Smooth muscle cell (in vitro differentiated cells): Measurements from ENCODE around the gene TCF19. TPM values are rescaled to one million over a fixed set of nuclear protein-coding genes. Genes with fewer than 3 reads are reported as not detected.

Source experiments
- DNase-seq: peaks from one replicate; lab custom pipeline; 2025; ENCODE audit not compliant: unreplicated experiment; lab: John Stamatoyannopoulos, UW
- H2AFZ ChIP-seq: fragments of 200-600 bp; sonication (generic); 2 replicates; pipeline ENCODE4 v1.6.0; 2016; ENCODE audit warnings: antibody characterized with exemption, low read depth, mild to moderate bottlenecking
- H3F3A ChIP-seq: fragments of 200-600 bp; sonication (generic); 2 replicates; pipeline ENCODE4 v1.6.0; 2017; ENCODE audit warnings: antibody characterized with exemption, low read depth
- H3K27ac ChIP-seq: fragments of 200-600 bp; sonication (generic); 2 replicates; pipeline ENCODE4 v1.5.1; 2016; ENCODE audit warnings: low read depth, mild to moderate bottlenecking
- H3K27me3 ChIP-seq: fragments of 200-600 bp; sonication (generic); 2 replicates; pipeline ENCODE4 v1.6.1; 2016; ENCODE audit warnings: low read depth, mild to moderate bottlenecking
- H3K36me3 ChIP-seq: fragments of 200-600 bp; sonication (generic); 2 replicates; pipeline ENCODE4 v1.5.1; 2016; ENCODE audit warnings: low read depth
- H3K4me1 ChIP-seq: fragments of 200-600 bp; sonication (generic); 2 replicates; pipeline ENCODE4 v1.5.1; 2016; ENCODE audit warnings: low read depth
- H3K4me2 ChIP-seq: fragments of 200-600 bp; sonication (generic); 2 replicates; pipeline ENCODE4 v1.6.0; 2016; ENCODE audit warnings: mild to moderate bottlenecking
- H3K4me3 ChIP-seq: fragments of 200-600 bp; sonication (generic); 2 replicates; pipeline ENCODE4 v1.5.1; 2016; ENCODE audit warnings: mild to moderate bottlenecking
- H3K79me2 ChIP-seq: fragments of 200-600 bp; sonication (generic); 2 replicates; pipeline ENCODE4 v1.6.0; 2016; ENCODE audit warnings: low read depth, mild to moderate bottlenecking
- H3K9ac ChIP-seq: fragments of 200-600 bp; sonication (generic); 2 replicates; pipeline ENCODE4 v1.6.0; 2016; ENCODE audit warnings: low read depth
- H3K9me3 ChIP-seq: fragments of 200-600 bp; sonication (generic); replicated peaks from 2 replicates; pipeline ENCODE4 v1.5.1; 2016; ENCODE audit warnings: low read depth
- H4K20me1 ChIP-seq: fragments of 200-600 bp; sonication (generic); 2 replicates; pipeline ENCODE4 v1.6.0; 2016; ENCODE audit warnings: low read depth
- CTCF ChIP-seq: fragments of 200-600 bp; sonication (generic); IDR thresholded peaks from 2 replicates; pipeline ENCODE4 v1.5.1; 2017; ENCODE audit warnings: borderline replicate concordance, mild to moderate bottlenecking, antibody characterized with exemption; ENCODE audit not compliant: insufficient read depth, poor library complexity, severe bottlenecking
- WGBS: methylation state at CpG from one replicate; pipeline ENCODE4 v1.1.7; 2016; ENCODE audit warnings: low lambda C conversion rate; 5-methylcytosine and 5-hydroxymethylcytosine counted together
- polyA plus RNA-seq: library from polyadenylated mRNA; unstranded; fragments of >200 nt; fragmentation: Nextera tagmentation; extraction: Ambion mirVana; gene quantifications from 2 replicates; pipeline ENCODE4 v1.2.1, GENCODE V29; 2016
- total RNA-seq: library from RNA; depleted of rRNA; stranded (reverse); fragments of >200 nt; gene quantifications from 2 replicates; pipeline ENCODE4 v1.2.3, GENCODE V29; 2014

The TCF19 gene
- total and polyA plus RNA-seq, 2 experiments from 2014 or later, result 7.8 to 10.5 TPM

DNA sequence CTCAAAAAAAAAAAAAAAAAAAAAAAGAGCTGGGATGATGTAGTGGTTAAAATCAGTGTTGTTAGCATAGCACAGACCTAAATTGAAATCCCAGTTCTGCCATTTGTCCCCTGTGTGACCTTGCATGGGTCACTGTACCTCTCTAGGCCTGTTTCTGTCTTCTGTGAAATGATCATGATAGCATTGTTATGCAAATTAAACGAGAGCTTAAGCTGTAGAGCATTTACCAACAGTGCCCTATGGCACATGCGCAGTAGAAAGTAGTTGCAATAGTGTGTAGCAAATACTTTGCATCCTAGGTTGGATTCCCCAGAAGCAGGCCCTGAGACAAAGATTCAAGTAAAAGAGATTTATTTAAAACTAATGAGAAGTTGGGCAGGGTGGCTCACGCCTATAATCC is 26.8 kb upstream of the TCF19 start:
- H3K36me3 ChIP-seq, result no peaks in the 10 kb centered on the region

GRCh38 chr6:31132806-31133205 is 25.6 kb upstream of the TCF19 start:
- H3K4me2 ChIP-seq, result no peak overlapping the region
- no peak overlapping the region for H3K4me3 ChIP-seq
- no peak overlapping the region for H2AFZ ChIP-seq
- H3F3A ChIP-seq, result no peaks in the 10 kb centered on the region
- no peak overlapping the region for H3K9ac ChIP-seq
- H3K4me1 ChIP-seq, result no peaks in the 10 kb centered on the region
- TF ChIP-seq CTCF, result no peak
- H3K36me3 ChIP-seq, result no peaks in the 10 kb centered on the region
- H3K27me3 ChIP-seq, result no peaks in the 10 kb centered on the region
- H4K20me1 ChIP-seq, result no peaks in the 10 kb centered on the region
- no peaks in the 10 kb centered on the region for H3K79me2 ChIP-seq
- no peak overlapping the region for H3K27ac ChIP-seq
- H3K9me3 ChIP-seq, result no peaks in the 10 kb centered on the region
- 90% methylated on average over 6 of the region's 6 CpGs for WGBS
- DNase-seq, result no peak

More for the DNA sequence above, 26.8 kb upstream of the TCF19 start:
- WGBS, result 86% methylated on average over 3 of the region's 3 CpGs
- TF ChIP-seq CTCF, result no peak
- Histone ChIP-seq H3K79me2 (no peaks in the 10 kb centered on the region), H2AFZ (no peak overlapping the region), H3K4me1 (no peaks in the 10 kb centered on the region), H3K4me3 (no peak overlapping the region), H3K9me3 (no peaks in the 10 kb centered on the region), H3F3A (no peaks in the 10 kb centered on the region), H3K9ac (no peak overlapping the region), H3K27ac (no peak overlapping the region), H3K27me3 (no peaks in the 10 kb centered on the region), H4K20me1 (no peaks in the 10 kb centered on the region), H3K4me2 (no peak overlapping the region)
- no peak for DNase-seq

DNA sequence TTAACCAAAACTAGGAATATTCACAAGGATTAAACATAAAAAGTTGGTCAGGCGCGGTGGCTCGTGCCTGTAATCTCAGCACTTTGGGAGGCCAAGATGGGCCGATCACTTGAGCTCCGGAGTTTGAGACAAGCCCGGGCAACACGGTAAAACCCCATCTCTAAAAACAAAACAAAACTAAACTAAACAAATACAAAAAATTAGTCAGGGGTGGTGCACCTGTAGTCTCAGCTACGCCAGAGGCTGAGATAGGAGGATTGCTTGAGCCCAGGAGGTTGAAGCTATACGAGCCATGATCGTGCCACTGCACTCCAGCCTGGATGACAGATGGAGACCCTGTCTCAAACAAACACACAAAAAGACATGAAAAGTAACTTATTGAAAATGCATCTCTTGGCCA is 22.7 kb upstream of the TCF19 start:
- Histone ChIP-seq H3K27me3 (no peaks in the 10 kb centered on the region), H3K27ac (no peak overlapping the region), H3K4me3 (no peak overlapping the region), H3K79me2 (no peaks in the 10 kb centered on the region), H2AFZ (no peak overlapping the region), H4K20me1 (no peaks in the 10 kb centered on the region), H3K9me3 (no peaks in the 10 kb centered on the region), H3K4me2 (no peak overlapping the region), H3K4me1 (no peaks in the 10 kb centered on the region), H3F3A (no peaks in the 10 kb centered on the region), H3K9ac (no peak overlapping the region), H3K36me3 (no peaks in the 10 kb centered on the region)
- no peak for DNase-seq
- WGBS, result 96% methylated on average over 10 of the region's 10 CpGs
- TF ChIP-seq CTCF, result no peak

GRCh38 chr6:31138982-31139381 is 19.4 kb upstream of the TCF19 start, which contains the start of gene PSORS1C2:
Gene PSORS1C2 (minus strand): TSS chr6:31139066. CDS start chr6:31139026, 40 bp downstream.
- peaks cover 8% of the 10 kb centered on the region for H3K4me1 ChIP-seq
- no peak within 1 kb of the TSS for H3K9ac ChIP-seq
- no peak within 1 kb of the TSS for H3K4me3 ChIP-seq
- WGBS, result 68% methylated on average over 4 of the region's 4 CpGs
- no peaks in the 10 kb centered on the region for H3F3A ChIP-seq
- no peaks in the 10 kb centered on the region for H4K20me1 ChIP-seq
- no peaks in the 10 kb centered on the region for H3K79me2 ChIP-seq
- no peak within 1 kb of the TSS for H2AFZ ChIP-seq
- no peaks in the 10 kb centered on the region for H3K36me3 ChIP-seq
- no peak within 1 kb of the TSS for H3K27ac ChIP-seq
- no peak for TF ChIP-seq CTCF
- H3K4me2 ChIP-seq, result peak within 1 kb of the TSS; percentile 82
- no peak for DNase-seq
- no peaks in the 10 kb centered on the region for H3K9me3 ChIP-seq
- no peaks in the 10 kb centered on the region for H3K27me3 ChIP-seq
